ENCODE results near the gene FGD4. TPM values are rescaled to one million over a fixed set of nuclear protein-coding genes. Genes with fewer than 3 reads are reported as not detected.

The FGD4 gene
- total and polyA plus RNA-seq, 2 donors (not counting 3 experiments of a cell fraction or from before 2014, with no cell fraction given): 6.6 to 44.7 TPM

DNA sequence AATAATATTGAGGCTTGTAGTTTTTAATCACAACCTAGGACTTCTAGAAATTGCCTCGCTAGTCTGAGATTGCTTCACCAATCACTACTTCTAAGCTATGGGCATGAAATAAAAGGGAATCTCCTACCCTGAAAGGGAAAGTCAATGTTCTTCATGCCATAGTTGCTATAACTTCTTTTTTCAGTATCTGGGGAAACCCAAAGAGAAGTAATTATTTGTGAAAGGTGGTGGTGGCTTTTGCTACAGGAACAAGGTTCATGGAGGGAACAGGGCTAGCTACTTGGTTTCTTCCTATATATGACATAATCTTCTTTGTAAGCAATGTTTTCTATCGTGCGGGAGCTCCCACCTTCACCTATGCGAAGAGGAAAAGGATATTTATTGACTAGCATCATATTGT, 218.2 kb downstream of the FGD4 start:
- H3K27ac ChIP-seq (ENCODE audit: insufficient read depth, low read depth, low read length): no peak overlapping the region

DNA sequence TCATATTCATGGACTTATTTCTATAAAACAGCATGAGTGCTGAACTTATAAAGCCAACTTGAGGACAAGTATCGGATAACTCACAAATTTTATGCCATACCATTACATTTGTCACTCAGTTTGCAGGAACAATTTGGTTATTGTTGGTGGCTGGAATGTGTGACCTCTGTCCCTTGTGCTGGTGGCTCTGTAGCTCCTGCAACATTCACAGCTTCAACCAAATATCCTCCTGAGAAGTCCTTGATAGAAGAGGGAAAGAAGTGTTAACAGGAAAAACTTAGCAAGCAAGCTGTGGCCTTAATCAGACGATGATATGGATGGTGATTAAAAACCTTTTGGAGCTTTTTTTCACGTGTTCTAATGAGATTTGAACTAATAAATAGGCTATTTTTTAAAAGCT, 218.8 kb downstream of the FGD4 start:
- TF ChIP-seq FOS (IDR thresholded peaks at IDR 0.05; ENCODE audit: borderline replicate concordance, insufficient read depth, low read length) (no peak), MYC (IDR thresholded peaks at IDR 0.05; ENCODE audit: low read depth, low read length) (no peak), JUN (IDR thresholded peaks at IDR 0.05; ENCODE audit: borderline replicate concordance, insufficient read depth, insufficient read length, low read depth) (no peak), GATA2 (IDR thresholded peaks at IDR 0.05; ENCODE audit: insufficient read depth, insufficient read length, low read depth, low read length) (no peak), EZH2 (IDR thresholded peaks at IDR 0.05; ENCODE audit: borderline replicate concordance, low read depth, low read length, severe bottlenecking) (no peak), POLR2A (IDR thresholded peaks at IDR 0.05; ENCODE audit: low read depth, low read length) (no peak), POLR2AphosphoS5 (IDR thresholded peaks at IDR 0.05; ENCODE audit: insufficient read depth, low read depth, low read length) (no peak)
- TF ChIP-seq, protein P1, sequence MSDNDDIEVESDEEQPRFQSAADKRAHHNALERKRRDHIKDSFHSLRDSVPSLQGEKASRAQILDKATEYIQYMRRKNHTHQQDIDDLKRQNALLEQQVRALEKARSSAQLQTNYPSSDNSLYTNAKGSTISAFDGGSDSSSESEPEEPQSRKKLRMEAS (IDR thresholded peaks at IDR 0.05; ENCODE audit: insufficient read depth, insufficient read length): no peak
- TF ChIP-seq, protein P2, sequence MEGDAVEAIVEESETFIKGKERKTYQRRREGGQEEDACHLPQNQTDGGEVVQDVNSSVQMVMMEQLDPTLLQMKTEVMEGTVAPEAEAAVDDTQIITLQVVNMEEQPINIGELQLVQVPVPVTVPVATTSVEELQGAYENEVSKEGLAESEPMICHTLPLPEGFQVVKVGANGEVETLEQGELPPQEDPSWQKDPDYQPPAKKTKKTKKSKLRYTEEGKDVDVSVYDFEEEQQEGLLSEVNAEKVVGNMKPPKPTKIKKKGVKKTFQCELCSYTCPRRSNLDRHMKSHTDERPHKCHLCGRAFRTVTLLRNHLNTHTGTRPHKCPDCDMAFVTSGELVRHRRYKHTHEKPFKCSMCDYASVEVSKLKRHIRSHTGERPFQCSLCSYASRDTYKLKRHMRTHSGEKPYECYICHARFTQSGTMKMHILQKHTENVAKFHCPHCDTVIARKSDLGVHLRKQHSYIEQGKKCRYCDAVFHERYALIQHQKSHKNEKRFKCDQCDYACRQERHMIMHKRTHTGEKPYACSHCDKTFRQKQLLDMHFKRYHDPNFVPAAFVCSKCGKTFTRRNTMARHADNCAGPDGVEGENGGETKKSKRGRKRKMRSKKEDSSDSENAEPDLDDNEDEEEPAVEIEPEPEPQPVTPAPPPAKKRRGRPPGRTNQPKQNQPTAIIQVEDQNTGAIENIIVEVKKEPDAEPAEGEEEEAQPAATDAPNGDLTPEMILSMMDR (IDR thresholded peaks at IDR 0.05; ENCODE audit: extremely low read depth in 1 of 2, insufficient read depth in 1 of 2, low read depth in 1 of 2, low read length in 2 of 2): no peak

More for the DNA sequence above, 218.2 kb downstream of the FGD4 start:
- intact Hi-C loops (cut with micrococcal nuclease): no loop called here
- no TSS peak for BruUV-seq (replicated peaks)
- Histone ChIP-seq H3K4me3 (replicated peaks in 1 of 3; ENCODE audit: insufficient read depth in 1 of 3, low read depth in 1 of 3, low read length in 3 of 3) (no peak overlapping the region), H3K4me1 (ENCODE audit: control insufficient read depth, extremely low read depth, insufficient read depth, low read length) (peaks cover 8% of the 10 kb centered on the region), H3K27me3 (ENCODE audit: control insufficient read depth in 2 of 2, insufficient read depth in 2 of 2, low read length in 2 of 2) (no peaks in the 10 kb centered on the region), H3K36me3 (ENCODE audit: control insufficient read depth in 2 of 2, extremely low read depth in 1 of 2, insufficient read depth in 2 of 2, low read length in 2 of 2) (peaks cover 10 to 16% of the 10 kb centered on the region in 2 experiments), H4K20me1 (replicated peaks; ENCODE audit: control insufficient read depth, extremely low read depth, insufficient read depth, low read length) (no peaks in the 10 kb centered on the region), H2AFZ (ENCODE audit: low read depth, low read length) (no peak overlapping the region), H3K79me2 (ENCODE audit: control insufficient read depth, insufficient read depth, low read length) (no peaks in the 10 kb centered on the region), H3K4me2 (ENCODE audit: insufficient read depth, low read length) (no peak overlapping the region), H3K9ac (replicated peaks; ENCODE audit: extremely low read depth, insufficient read depth, low read length) (no peak overlapping the region), H3K9me3 (replicated peaks; ENCODE audit: control insufficient read depth, insufficient read depth, low read length) (no peaks in the 10 kb centered on the region), H3K9me1 (replicated peaks; ENCODE audit: control insufficient read depth, extremely low read depth, insufficient read depth, low read length) (no peaks in the 10 kb centered on the region)
- ChIA-PET POLR2A (no interaction called here), CTCF (interaction anchor here (1.0 to 1.7 kb wide), 2 partner anchors 14 to 34 kb away, joined by 4 to 6 read pairs; no protein-coding TSS in a partner anchor)
- dilution Hi-C loops (cut with MboI; ENCODE audit: extremely low pct_ligation_motif_present, low sequenced_read_pairs): no loop called here
- DNase-seq (ENCODE audit: low read depth, low spot score) (no peak), FAIRE-seq (no peak)
- TF ChIP-seq POLR2A (IDR thresholded peaks at IDR 0.05; ENCODE audit: low read depth, low read length): no peak

More for the DNA sequence above, 218.8 kb downstream of the FGD4 start:
- Histone ChIP-seq H3K9me1 (replicated peaks; ENCODE audit: control insufficient read depth, extremely low read depth, insufficient read depth, low read length) (no peaks in the 10 kb centered on the region), H4K20me1 (replicated peaks; ENCODE audit: control insufficient read depth, extremely low read depth, insufficient read depth, low read length) (no peaks in the 10 kb centered on the region), H3K9ac (replicated peaks; ENCODE audit: extremely low read depth, insufficient read depth, low read length) (no peak overlapping the region), H3K36me3 (ENCODE audit: control insufficient read depth in 2 of 2, extremely low read depth in 1 of 2, insufficient read depth in 2 of 2, low read length in 2 of 2) (peaks cover 10 to 16% of the 10 kb centered on the region in 2 experiments), H3K79me2 (ENCODE audit: control insufficient read depth, insufficient read depth, low read length) (no peaks in the 10 kb centered on the region), H2AFZ (ENCODE audit: low read depth, low read length) (no peak overlapping the region), H3K27ac (ENCODE audit: insufficient read depth, low read depth, low read length) (no peak overlapping the region), H3K4me1 (ENCODE audit: control insufficient read depth, extremely low read depth, insufficient read depth, low read length) (peaks cover 2% of the 10 kb centered on the region), H3K9me3 (replicated peaks; ENCODE audit: control insufficient read depth, insufficient read depth, low read length) (no peaks in the 10 kb centered on the region), H3K4me3 (replicated peaks in 1 of 3; ENCODE audit: insufficient read depth in 1 of 3, low read depth in 1 of 3, low read length in 3 of 3) (no peak overlapping the region), H3K27me3 (ENCODE audit: control insufficient read depth in 2 of 2, insufficient read depth in 2 of 2, low read length in 2 of 2) (no peaks in the 10 kb centered on the region), H3K4me2 (ENCODE audit: insufficient read depth, low read length) (no peak overlapping the region)
- no peak for DNase-seq (ENCODE audit: low read depth, low spot score)
- CTCF ChIA-PET: interaction anchor here (1.0 to 1.7 kb wide), 4 partner anchors 13 to 965 kb away, joined by 3 to 6 read pairs (median 4); no protein-coding TSS in a partner anchor
- dilution Hi-C loops (cut with MboI; ENCODE audit: extremely low pct_ligation_motif_present, low sequenced_read_pairs) (no loop called here), intact Hi-C loops (cut with micrococcal nuclease) (no loop called here)
- no TSS peak for BruUV-seq (replicated peaks)
- no peak for FAIRE-seq
- POLR2A ChIA-PET: no interaction called here

All from endothelial cell of umbilical vein (primary cell).